Neural cell (in vitro differentiated cells): Measurements from ENCODE around the gene FYN. TPM values are rescaled to one million over a fixed set of nuclear protein-coding genes. Genes with fewer than 3 reads are reported as not detected.

Experiments used
- H2AFZ ChIP-seq: fragments of 200-600, 300-800 bp; sonication (generic), shearing (Covaris generic); 2 replicates; pipeline ENCODE4 v1.6.0; 2014; ENCODE audit warnings: low read depth, mild to moderate bottlenecking, antibody characterized with exemption, low read length, moderate library complexity
- H3F3A ChIP-seq: fragments of 200-600 bp; shearing (Covaris generic); 2 replicates; pipeline ENCODE4 v1.6.1; 2016; ENCODE audit warnings: mild to moderate bottlenecking, moderate library complexity, mixed read lengths, antibody characterized with exemption, low read length; ENCODE audit not compliant: insufficient read depth, poor library complexity, severe bottlenecking
- H3K27ac ChIP-seq: fragments of 200-600, 300-800 bp; sonication (generic), shearing (Covaris generic); 2 replicates; pipeline ENCODE4 v1.5.1; 2014; ENCODE audit warnings: mild to moderate bottlenecking, low read length, moderate library complexity
- H3K27me3 ChIP-seq: fragments of 300-800, 200-600 bp; sonication (generic), shearing (Covaris generic); 2 replicates; pipeline ENCODE4 v1.6.0; 2014; ENCODE audit warnings: mild to moderate bottlenecking, low read depth, low read length, moderate library complexity; ENCODE audit not compliant: insufficient read depth
- H3K36me3 ChIP-seq: fragments of 300-800, 200-600 bp; sonication (generic), shearing (Covaris generic); 2 replicates; pipeline ENCODE4 v1.5.1; 2014; ENCODE audit warnings: mild to moderate bottlenecking, antibody characterized with exemption, low read length, moderate library complexity; ENCODE audit not compliant: insufficient read depth
- H3K4me2 ChIP-seq: fragments of 300-800, 200-600 bp; sonication (generic), shearing (Covaris generic); 2 replicates; pipeline ENCODE4 v1.6.0; 2014; ENCODE audit warnings: mild to moderate bottlenecking, low read length
- H3K4me3 ChIP-seq: fragments of 300-800, 200-600 bp; sonication (generic), shearing (Covaris generic); 2 replicates; pipeline ENCODE4 v1.5.1; 2014; ENCODE audit warnings: mild to moderate bottlenecking, low read length, moderate library complexity
- H3K79me2 ChIP-seq: fragments of 200-600 bp; shearing (Covaris generic); replicated peaks from 2 replicates; pipeline ENCODE4 v1.6.0; 2014; ENCODE audit warnings: mild to moderate bottlenecking, low read length, moderate library complexity; ENCODE audit not compliant: insufficient read depth
- H3K9ac ChIP-seq: fragments of 300-800, 200-600 bp; sonication (generic), shearing (Covaris generic); 2 replicates; pipeline ENCODE4 v1.6.1; 2016; ENCODE audit warnings: mild to moderate bottlenecking, low read length, mixed read lengths
- H3K9me2 ChIP-seq: fragments of 200-600 bp; shearing (Covaris generic); 2 replicates; pipeline ENCODE4 v1.6.1; 2016; ENCODE audit warnings: mild to moderate bottlenecking, low read length, mixed read lengths; ENCODE audit not compliant: insufficient read depth
- H3K9me3 ChIP-seq: fragments of 200-600, 300-800 bp; sonication (generic), shearing (Covaris generic); 2 replicates; pipeline ENCODE4 v1.6.1; 2016; ENCODE audit warnings: mild to moderate bottlenecking, mixed run types, low read length, moderate library complexity, mixed read lengths
- H4K20me1 ChIP-seq: fragments of 200-600 bp; shearing (Covaris generic); 2 replicates; pipeline ENCODE4 v1.6.1; 2016; ENCODE audit warnings: mild to moderate bottlenecking, mixed run types; ENCODE audit not compliant: insufficient read depth
- CTCF ChIP-seq: fragments of 450-650 bp; IDR thresholded peaks from 2 replicates; pipeline ENCODE4 v1.5.1; 2014; ENCODE audit warnings: antibody characterized with exemption, mild to moderate bottlenecking, moderate library complexity; ENCODE audit not compliant: poor library complexity, severe bottlenecking
- EP300 ChIP-seq: fragments of 450-650 bp; conservative IDR thresholded peaks from 2 replicates; pipeline ENCODE4 v1.6.1; 2014; ENCODE audit warnings: antibody characterized with exemption, mild to moderate bottlenecking, moderate library complexity; ENCODE audit not compliant: poor library complexity, severe bottlenecking
- EZH2 ChIP-seq: fragments of 200-600, 300-800 bp; shearing (Covaris generic), sonication (generic); IDR thresholded peaks from 2 replicates; pipeline ENCODE4 v1.6.1; 2014; ENCODE audit warnings: antibody characterized with exemption, low read length, borderline replicate concordance, mild to moderate bottlenecking; ENCODE audit not compliant: insufficient read depth, poor library complexity, severe bottlenecking
- MXI1 ChIP-seq: fragments of 450-650 bp; conservative IDR thresholded peaks from 2 replicates; pipeline ENCODE4 v1.6.1; 2014; ENCODE audit warnings: antibody characterized with exemption, mild to moderate bottlenecking; ENCODE audit not compliant: poor library complexity, severe bottlenecking
- POLR2AphosphoS5 ChIP-seq: IDR thresholded peaks from 2 replicates; pipeline ENCODE4 v1.6.1; 2012
- RAD21 ChIP-seq: fragments of 450-650 bp; conservative IDR thresholded peaks from 2 replicates; pipeline ENCODE4 v1.6.1; 2014; ENCODE audit warnings: antibody characterized with exemption, mild to moderate bottlenecking, moderate library complexity
- REST ChIP-seq: IDR thresholded peaks from 2 replicates; pipeline ENCODE4 v1.6.1; 2012; ENCODE audit warnings: borderline replicate concordance
- SMC3 ChIP-seq: fragments of 450-650 bp; conservative IDR thresholded peaks from 2 replicates; pipeline ENCODE4 v1.6.1; 2014; ENCODE audit warnings: antibody characterized with exemption, mild to moderate bottlenecking, moderate library complexity; ENCODE audit not compliant: poor library complexity
- TAF1 ChIP-seq: IDR thresholded peaks from 2 replicates; pipeline ENCODE4 v1.6.1; 2012; ENCODE audit warnings: low read depth
- polyA plus RNA-seq: library from polyadenylated mRNA; depleted of rRNA; stranded (reverse); fragments of >200 nt; gene quantifications from 2 replicates; pipeline ENCODE4 v1.2.3, GENCODE V29; 2014

FYN gene
- polyA plus RNA-seq, 1 donor from 2014 or later: 277 TPM

GRCh38 chr6:111843347-111844147 lies 29.7 kb downstream of the FYN start:
- Histone ChIP-seq H3F3A (no peaks in the 10 kb centered on the region), H3K9ac (peak overlapping the region; percentile 32), H3K9me3 (no peaks in the 10 kb centered on the region), H3K27me3 (no peaks in the 10 kb centered on the region), H3K79me2 (peaks cover 82% of the 10 kb centered on the region), H3K36me3 (no peaks in the 10 kb centered on the region), H3K4me3 (peak overlapping the region; percentile 22), H3K9me2 (no peaks in the 10 kb centered on the region), H2AFZ (no peak overlapping the region), H3K27ac (peak overlapping the region; percentile 48), H3K4me2 (peak overlapping the region; percentile 17), H4K20me1 (no peaks in the 10 kb centered on the region)
- TF ChIP-seq EP300 (no peak), MXI1 (no peak), RAD21 (no peak), SMC3 (no peak), EZH2 (no peak), CTCF (no peak), REST (no peak), POLR2AphosphoS5 (no peak), TAF1 (no peak)

DNA sequence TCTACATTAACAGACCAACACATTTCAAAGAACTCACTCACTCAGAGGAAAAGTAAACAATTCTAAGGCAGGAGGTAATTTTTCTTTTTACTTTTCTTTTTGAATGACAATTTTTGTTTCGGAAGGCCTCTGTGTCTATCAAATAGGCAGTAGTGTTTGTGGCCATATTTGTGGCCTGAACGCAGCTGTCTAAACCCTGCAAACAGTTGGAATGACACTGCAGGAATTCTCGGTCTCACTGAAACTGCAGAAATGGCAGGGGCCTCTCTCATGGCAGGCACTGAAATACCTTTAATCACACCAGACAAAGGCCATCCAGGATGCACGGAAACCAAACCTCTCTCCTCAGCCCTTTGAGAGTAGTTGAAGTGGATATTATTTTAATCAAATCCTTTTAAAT lies 30.4 kb downstream of the FYN start:
- Histone ChIP-seq H3K36me3 (no peaks in the 10 kb centered on the region), H2AFZ (no peak overlapping the region), H3K79me2 (peaks cover 83% of the 10 kb centered on the region), H3K27ac (peak overlapping the region; percentile 48), H3F3A (no peaks in the 10 kb centered on the region), H3K9me3 (no peaks in the 10 kb centered on the region), H3K4me3 (peak overlapping the region; percentile 22), H4K20me1 (no peaks in the 10 kb centered on the region), H3K9ac (peak overlapping the region; percentile 32), H3K9me2 (no peaks in the 10 kb centered on the region), H3K27me3 (no peaks in the 10 kb centered on the region), H3K4me2 (peak overlapping the region; percentile 17)
- TF ChIP-seq POLR2AphosphoS5 (no peak), SMC3 (no peak), CTCF (no peak), RAD21 (no peak), EP300 (no peak), TAF1 (no peak), REST (no peak), MXI1 (no peak), EZH2 (no peak)
